Measurements from ENCODE around the gene ZMYND10.

Gene ZMYND10

GRCh38 chr3:50293079-50293801 lies 52.3 kb downstream of the ZMYND10 start:
- TF ChIP-seq GATA3 (IDR thresholded peaks at IDR 0.05; ENCODE audit: low read depth, low read length): no peak
- no peak for TF ChIP-seq GATA2 (IDR thresholded peaks at IDR 0.05; ENCODE audit: low read depth, low read length)

GRCh38 chr3:50292159-50293078 lies 53.1 kb downstream of the ZMYND10 start, which contains the start of gene IFRD2:
TSS of gene IFRD2 (minus strand) at chr3:50292429. CDS start at chr3:50292274, 155 bp downstream.
- TF ChIP-seq GATA2 (IDR thresholded peaks at IDR 0.05; ENCODE audit: low read depth, low read length) (no peak), GATA3 (IDR thresholded peaks at IDR 0.05; ENCODE audit: low read depth, low read length) (no peak)

All from SH-SY5Y (cell line).